Ureter (tissue), 1 donor: ENCODE measurements around the gene OR1L4. TPM values are rescaled to one million over a fixed set of nuclear protein-coding genes. Genes with fewer than 3 reads are reported as not detected.

Experiments used
- DNase-seq: peaks from one replicate; pipeline ENCODE4 v3.0.0-alpha.2; 2020; ENCODE audit warnings: low spot score
- total RNA-seq: library from RNA; stranded (reverse); gene quantifications from one replicate; pipeline ENCODE4 v1.2.4, GENCODE V29; 2023
- donor health status: DM: yes; HTN: yes; CAD: no.

OR1L4 gene, protein sequence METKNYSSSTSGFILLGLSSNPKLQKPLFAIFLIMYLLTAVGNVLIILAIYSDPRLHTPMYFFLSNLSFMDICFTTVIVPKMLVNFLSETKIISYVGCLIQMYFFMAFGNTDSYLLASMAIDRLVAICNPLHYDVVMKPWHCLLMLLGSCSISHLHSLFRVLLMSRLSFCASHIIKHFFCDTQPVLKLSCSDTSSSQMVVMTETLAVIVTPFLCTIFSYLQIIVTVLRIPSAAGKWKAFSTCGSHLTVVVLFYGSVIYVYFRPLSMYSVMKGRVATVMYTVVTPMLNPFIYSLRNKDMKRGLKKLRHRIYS
- total RNA-seq = not detected

DNA sequence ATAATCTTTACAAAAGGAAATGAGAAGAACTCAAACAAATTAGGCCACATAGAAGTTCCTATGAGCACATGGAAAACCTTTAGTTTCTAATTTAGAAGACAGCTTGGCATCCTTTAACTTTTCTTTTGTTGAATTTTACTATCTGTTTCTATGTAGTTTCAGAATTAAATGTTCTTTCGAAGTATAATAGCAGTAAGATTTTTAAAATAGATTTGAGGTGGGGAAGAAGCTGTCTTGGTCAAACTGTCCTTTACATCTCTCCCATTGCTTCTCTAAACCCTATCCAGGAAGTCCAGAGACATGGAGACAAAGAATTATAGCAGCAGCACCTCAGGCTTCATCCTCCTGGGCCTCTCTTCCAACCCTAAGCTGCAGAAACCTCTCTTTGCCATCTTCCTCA is at the start of gene OR1L4:
Gene OR1L4 (plus strand): TSS at position 301 of the 400 bp plus-strand sequence. CDS start 0 bp downstream, at position 301.
- DNase-seq = no peak

DNA sequence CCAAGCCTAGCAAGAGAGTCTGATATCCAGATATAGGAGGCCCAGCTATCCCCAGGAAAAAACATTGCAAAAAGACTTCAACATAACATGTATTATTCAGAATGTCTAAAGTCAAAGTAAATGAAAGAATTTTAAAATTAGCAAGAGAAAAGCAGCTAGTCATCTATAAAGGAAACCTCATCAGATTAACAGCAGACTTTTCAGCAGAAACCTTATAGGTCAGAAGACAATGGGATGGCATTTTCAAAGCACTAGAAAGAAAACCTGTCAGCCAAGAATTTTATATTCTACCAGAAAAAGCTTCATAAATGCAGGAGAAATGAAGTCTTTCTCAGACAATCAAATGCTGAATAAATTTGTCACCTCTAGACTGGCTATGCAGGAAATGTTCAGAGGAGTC is 38.9 kb upstream of the OR1L4 start:
- DNase-seq = no peak

DNA sequence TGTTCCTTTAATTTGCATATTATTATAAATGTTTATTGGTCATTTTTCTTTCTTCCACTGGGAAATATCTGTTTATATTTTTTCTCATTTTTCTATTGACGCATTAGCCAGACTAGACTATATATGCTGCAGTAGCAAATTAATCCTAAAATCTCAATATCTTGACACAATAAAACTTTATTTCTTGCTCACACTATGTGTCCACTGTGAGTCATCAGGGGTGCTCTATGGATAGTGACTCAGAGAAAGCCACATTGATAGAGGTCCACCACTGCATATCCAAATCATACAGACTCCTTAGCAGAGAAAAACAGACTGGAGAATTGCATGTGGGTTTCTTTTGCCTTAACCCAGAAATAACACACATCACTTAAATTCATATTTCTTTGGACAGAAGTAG is 28.1 kb upstream of the OR1L4 start:
- DNase-seq = no peak

GRCh38 chr9:122718038-122718437 is 5.8 kb upstream of the OR1L4 start:
- no peak for DNase-seq

DNA sequence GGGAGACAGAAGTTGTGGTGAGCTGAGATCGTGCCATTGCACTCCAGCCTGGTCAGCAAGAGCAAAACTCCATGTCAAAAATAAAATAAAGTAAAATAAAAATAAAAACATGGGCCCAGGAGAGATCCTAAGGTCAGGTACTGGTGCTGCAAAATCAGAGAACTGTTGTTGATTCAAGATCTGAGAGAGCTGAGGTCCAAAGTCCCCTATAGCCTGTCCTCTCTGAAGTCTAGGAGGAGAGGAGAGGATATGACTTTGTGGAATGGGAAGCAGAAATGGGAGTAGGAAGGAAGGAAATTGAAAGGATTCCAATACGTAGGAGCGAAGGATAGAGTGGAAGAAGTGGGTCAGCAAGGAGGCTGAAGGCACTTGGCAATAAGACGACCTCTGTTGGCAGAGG is 4.6 kb upstream of the OR1L4 start:
- no peak for DNase-seq

DNA sequence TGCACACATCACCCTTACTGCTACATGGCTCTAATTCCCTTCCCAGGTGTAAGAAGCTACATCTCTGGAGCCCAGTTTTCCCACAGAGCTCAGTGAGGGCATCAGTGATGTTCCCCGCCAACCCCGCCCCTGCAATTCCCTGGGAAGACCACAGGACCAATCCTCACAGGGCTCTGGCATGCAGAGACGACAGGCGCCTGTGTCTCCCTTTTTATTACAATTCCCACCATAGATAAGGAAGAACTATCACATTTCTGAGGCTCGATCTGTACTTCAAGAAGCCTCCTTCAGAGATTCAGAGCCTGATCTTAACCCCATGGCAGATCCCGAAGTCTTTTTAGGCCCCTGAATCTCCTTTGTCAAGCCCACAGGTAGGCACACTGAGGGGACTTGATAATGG is 18.2 kb downstream of the OR1L4 start, which contains the start of gene OR1L6:
Gene OR1L6 (plus strand): TSS at position 301 of the 400 bp plus-strand sequence. CDS start 7,545 bp downstream, outside the sequence.
- DNase-seq = no peak

DNA sequence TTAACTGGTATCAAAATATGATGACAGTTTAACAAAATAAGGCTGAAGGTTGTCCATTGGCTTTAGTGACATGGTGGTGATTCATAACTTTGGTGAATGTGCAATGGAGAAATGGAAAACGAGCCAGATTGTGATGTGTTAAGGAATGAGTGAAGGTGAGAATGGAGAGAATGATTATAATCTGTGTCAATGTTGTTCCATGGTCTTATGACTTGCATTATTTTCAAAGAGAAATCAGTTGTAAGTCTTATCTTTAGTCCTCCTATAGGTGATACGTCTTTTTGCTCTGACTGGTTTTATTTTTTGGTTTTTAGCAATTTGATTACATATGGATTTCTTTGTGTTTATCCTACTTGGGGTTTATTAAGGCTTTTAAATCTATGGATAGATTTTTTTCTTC is 31.0 kb downstream of the OR1L4 start:
- DNase-seq = no peak

DNA sequence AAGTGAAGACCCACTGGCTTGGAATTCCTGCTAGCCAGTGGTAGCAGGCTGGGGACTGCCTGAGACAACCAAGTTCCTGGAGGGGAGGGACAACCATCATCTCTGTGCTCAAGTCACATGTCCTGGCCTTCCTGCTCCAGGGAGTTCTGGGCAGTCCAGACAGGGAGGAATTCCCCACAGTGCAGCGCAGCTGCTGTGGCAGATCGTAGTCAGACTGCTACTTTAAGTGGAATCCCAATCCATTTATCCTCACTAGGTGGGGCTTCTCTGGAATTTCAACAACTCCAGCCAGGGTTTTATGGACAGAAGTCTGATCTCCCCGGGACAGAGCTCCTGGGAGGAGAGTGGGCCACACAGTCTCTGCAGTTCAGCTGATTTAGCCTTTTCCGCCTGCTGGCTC is 44.0 kb downstream of the OR1L4 start:
- DNase-seq = no peak

Other genes starting within 250 kb of the OR1L4 start
- not detected for gene OR1J1, start 246.1 kb upstream of the OR1L4 start, total RNA-seq
- 0.42 TPM for gene OR1J2, start 213.2 kb upstream of the OR1L4 start, total RNA-seq
- not detected for gene OR1J4, start 204.8 kb upstream of the OR1L4 start, total RNA-seq
- gene OR1N1, start 196.7 kb upstream of the OR1L4 start, total RNA-seq = not detected
- not detected for gene OR1N2, start 170.9 kb upstream of the OR1L4 start, total RNA-seq
- not detected for gene OR1L8, start 140.6 kb upstream of the OR1L4 start, total RNA-seq
- not detected for gene OR1Q1, start 109.3 kb upstream of the OR1L4 start, total RNA-seq
- gene OR1B1, start 66.4 kb upstream of the OR1L4 start, total RNA-seq = 0.39 TPM
- gene OR1L1, start 62.3 kb upstream of the OR1L4 start, total RNA-seq = not detected
- not detected for gene OR1L3, start 48.9 kb upstream of the OR1L4 start, total RNA-seq
- not detected for gene OR1L6, start 18.3 kb downstream of the OR1L4 start, total RNA-seq
- not detected for gene OR5C1, start 64.9 kb downstream of the OR1L4 start, total RNA-seq
- gene OR1K1, start 76.1 kb downstream of the OR1L4 start, total RNA-seq = not detected
- 17.9 TPM for gene PDCL, start 104.6 kb downstream of the OR1L4 start, total RNA-seq
- gene RC3H2, start 181.4 kb downstream of the OR1L4 start, total RNA-seq = 48.1 TPM
- gene ZBTB6, start 189.3 kb downstream of the OR1L4 start, total RNA-seq = 9.8 TPM
- 10.7 TPM for gene ZBTB26, start 207.5 kb downstream of the OR1L4 start, total RNA-seq
- 96.4 TPM for gene RABGAP1, start 217.0 kb downstream of the OR1L4 start, total RNA-seq